Right lobe of liver (tissue), 4 donors: Measurements from ENCODE around the gene ZNF385B.

Source experiments
- CTCF ChIP-seq, 4 donors: fragments of 200-600 bp in 3 of 4; fragments of 450-650 bp in 1 of 4; IDR thresholded peaks; one replicate each; pipeline versions ENCODE4 v1.5.1 to v1.8.0; 2016 to 2022; ENCODE audit warnings: antibody characterized with exemption in 4 of 4, mild to moderate bottlenecking in 2 of 4
- POLR2A ChIP-seq: fragments of 450-650 bp; IDR thresholded peaks from one replicate; pipeline ENCODE4 v1.6.1; 2017; ENCODE audit warnings: antibody characterized with exemption, mild to moderate bottlenecking
- donor health status: DM: no; HTN: no; CAD: no.
- donor health status: DM: no; HTN: no; CAD: no.
- donor health status: DM: no; HTN: yes; CAD: no.

GRCh38 chr2:179749210-179749609, 112.2 kb downstream of the ZNF385B start:
- TF ChIP-seq CTCF (IDR thresholded peaks at IDR 0.05) (no peak), POLR2A (no peak)
